Activated CD4-positive, alpha-beta T cell treated with anti-CD3 and anti-CD28 coated beads for 36 hours (primary cell): ENCODE results near the gene PLD1. TPM values are rescaled to one million over a fixed set of nuclear protein-coding genes. Genes with fewer than 3 reads are reported as not detected.

Source experiments
- ATAC-seq: fragments of 200-7000 bp; cut with Tn5 transposase; one replicate; pipeline ENCODE4 v1.10.0; 2021; ENCODE audit warnings: mild to moderate bottlenecking, moderate library complexity
- CTCF ChIA-PET: fragments of 350-600 bp; sonication (Branson Sonifier 250); formaldehyde crosslinking; loops from one replicate; lab custom pipeline; 2021; ENCODE audit warnings: antibody characterized with exemption; lab: Charles Lee
- POLR2A ChIA-PET: fragments of 350-600 bp; sonication (Branson Sonifier 250); formaldehyde crosslinking; loops from one replicate; lab custom pipeline; 2021; ENCODE audit warnings: antibody characterized with exemption, inconsistent platforms; lab: Charles Lee
- DNase-seq: peaks from one replicate; pipeline ENCODE4 v3.0.0-alpha.2; 2020
- H3K27ac Mint-ChIP-seq: one replicate; pipeline ENCODE4 v1.8.0; 2021; ENCODE audit warnings: mixed read lengths
- H3K27me3 Mint-ChIP-seq: one replicate; pipeline ENCODE4 v1.8.0; 2021; ENCODE audit warnings: mixed read lengths
- H3K36me3 Mint-ChIP-seq: one replicate; pipeline ENCODE4 v1.8.0; 2021; ENCODE audit warnings: low read depth, mixed read lengths
- H3K4me1 Mint-ChIP-seq: one replicate; pipeline ENCODE4 v1.8.0; 2021; ENCODE audit warnings: mixed read lengths
- H3K4me3 Mint-ChIP-seq: one replicate; pipeline ENCODE4 v1.8.0; 2021; ENCODE audit warnings: mild to moderate bottlenecking, moderate library complexity, mixed read lengths
- H3K9me3 Mint-ChIP-seq: one replicate; pipeline ENCODE4 v1.8.0; 2021; ENCODE audit warnings: low read depth, mixed read lengths
- intact Hi-C, 2 experiments: fragments of 100-400 bp; cut with DNase I in 1 of 2; cut with micrococcal nuclease in 1 of 2; formaldehyde crosslinking; loops; one replicate each; pipeline versions ENCODE4 v1.14.2 to v1.15.1; 2022 to 2024; cut with DNase I, micrococcal nuclease
- total RNA-seq, 2 experiments: library from RNA; stranded (reverse); gene quantifications; one replicate each; pipeline ENCODE4 v1.2.3, GENCODE V29; 2021

PLD1 gene
- total RNA-seq, 2 experiments from 2014 or later: 1.1 to 1.2 TPM

GRCh38 chr3:171733561-171733960 is 76.7 kb downstream of the PLD1 start:
- H3K9me3 Mint-ChIP-seq: no peaks in the 10 kb centered on the region
- H3K4me1 Mint-ChIP-seq: no peaks in the 10 kb centered on the region
- ChIA-PET POLR2A (no interaction called here), CTCF (interaction anchor here (0.6 to 0.9 kb wide), 2 partner anchors 39 to 173 kb away, joined by 4 to 5 read pairs; no protein-coding TSS in a partner anchor)
- DNase-seq (no peak), ATAC-seq (no peak)
- H3K27ac Mint-ChIP-seq: no peak overlapping the region
- no peak overlapping the region for H3K4me3 Mint-ChIP-seq
- intact Hi-C loops: no loop called here
- H3K36me3 Mint-ChIP-seq: no peaks in the 10 kb centered on the region
- H3K27me3 Mint-ChIP-seq: no peaks in the 10 kb centered on the region

GRCh38 chr3:171732756-171733155 is 77.5 kb downstream of the PLD1 start:
- no peak overlapping the region for H3K4me3 Mint-ChIP-seq
- ATAC-seq (no peak), DNase-seq (no peak)
- intact Hi-C loops: no loop called here
- no peaks in the 10 kb centered on the region for H3K27me3 Mint-ChIP-seq
- no peak overlapping the region for H3K27ac Mint-ChIP-seq
- no peaks in the 10 kb centered on the region for H3K36me3 Mint-ChIP-seq
- H3K4me1 Mint-ChIP-seq: no peaks in the 10 kb centered on the region
- no peaks in the 10 kb centered on the region for H3K9me3 Mint-ChIP-seq
- POLR2A ChIA-PET: interaction anchor here (0.6 kb wide), 1 partner anchor 10 kb away, joined by 3 read pairs; no protein-coding TSS in a partner anchor
- CTCF ChIA-PET: interaction anchor here (0.6 to 0.9 kb wide), 2 partner anchors 40 to 173 kb away, joined by 4 to 5 read pairs; no protein-coding TSS in a partner anchor

- POLR2A ChIA-PET: no interaction called here
These were observed 78.6 kb downstream of the PLD1 start for GRCh38 chr3:171731691-171732090.

GRCh38 chr3:171729452-171730334 is 80.6 kb downstream of the PLD1 start:
- CTCF ChIA-PET: interaction anchor here (1.1 kb wide), 1 partner anchor 42 kb away, joined by 3 read pairs; no protein-coding TSS in a partner anchor
- no peaks in the 10 kb centered on the region for H3K4me1 Mint-ChIP-seq
- POLR2A ChIA-PET: interaction anchor here (0.6 kb wide), 2 partner anchors 27 to 460 kb away, joined by 3 to 4 read pairs; no protein-coding TSS in a partner anchor
- H3K27me3 Mint-ChIP-seq: peaks cover 2% of the 10 kb centered on the region
- DNase-seq (no peak), ATAC-seq (no peak)
- H3K36me3 Mint-ChIP-seq: no peaks in the 10 kb centered on the region
- no peak overlapping the region for H3K4me3 Mint-ChIP-seq
- H3K27ac Mint-ChIP-seq: no peak overlapping the region
- no peaks in the 10 kb centered on the region for H3K9me3 Mint-ChIP-seq
- intact Hi-C loops: no loop called here

More at GRCh38 chr3:171731691-171732090, 78.6 kb downstream of the PLD1 start:
- ATAC-seq: no peak
- Mint-ChIP-seq H3K27ac (no peak overlapping the region), H3K36me3 (no peaks in the 10 kb centered on the region), H3K9me3 (no peaks in the 10 kb centered on the region), H3K27me3 (no peaks in the 10 kb centered on the region), H3K4me3 (no peak overlapping the region), H3K4me1 (no peaks in the 10 kb centered on the region)
- DNase-seq: no peak
- intact Hi-C loops: no loop called here
- CTCF ChIA-PET: no interaction called here

GRCh38 chr3:171727288-171727687 is 83.0 kb downstream of the PLD1 start:
- ATAC-seq (no peak), DNase-seq (no peak)
- CTCF ChIA-PET: no interaction called here
- Mint-ChIP-seq H3K27ac (no peak overlapping the region), H3K4me3 (no peak overlapping the region), H3K27me3 (peaks cover 6% of the 10 kb centered on the region), H3K36me3 (no peaks in the 10 kb centered on the region), H3K9me3 (no peaks in the 10 kb centered on the region), H3K4me1 (no peaks in the 10 kb centered on the region)
- intact Hi-C loops: no loop called here
- POLR2A ChIA-PET: no interaction called here

GRCh38 chr3:171718493-171719185 is 91.6 kb downstream of the PLD1 start:
- DNase-seq: no peak
- H3K9me3 Mint-ChIP-seq: peaks cover 5% of the 10 kb centered on the region
- peaks cover 18% of the 10 kb centered on the region for H3K27me3 Mint-ChIP-seq
- POLR2A ChIA-PET: interaction anchor here (0.6 kb wide), 1 partner anchor 41 kb away, joined by 3 read pairs; no protein-coding TSS in a partner anchor
- intact Hi-C loops: no loop called here
- CTCF ChIA-PET: no interaction called here
- ATAC-seq: no peak
- no peaks in the 10 kb centered on the region for H3K4me1 Mint-ChIP-seq
- no peak overlapping the region for H3K27ac Mint-ChIP-seq
- no peaks in the 10 kb centered on the region for H3K36me3 Mint-ChIP-seq
- no peak overlapping the region for H3K4me3 Mint-ChIP-seq

- H3K27ac Mint-ChIP-seq: no peak overlapping the region
- no peak overlapping the region for H3K4me3 Mint-ChIP-seq
- H3K9me3 Mint-ChIP-seq: peaks cover 5% of the 10 kb centered on the region
- ChIA-PET CTCF (no interaction called here), POLR2A (no interaction called here)
- no peaks in the 10 kb centered on the region for H3K36me3 Mint-ChIP-seq
- intact Hi-C loops: no loop called here
- ATAC-seq: no peak
- no peaks in the 10 kb centered on the region for H3K4me1 Mint-ChIP-seq
- peaks cover 11% of the 10 kb centered on the region for H3K27me3 Mint-ChIP-seq
- no peak for DNase-seq
These were observed 95.1 kb downstream of the PLD1 start for GRCh38 chr3:171715155-171715554.

GRCh38 chr3:171712171-171712938 is 97.9 kb downstream of the PLD1 start:
- H3K27ac Mint-ChIP-seq: no peak overlapping the region
- no peaks in the 10 kb centered on the region for H3K4me1 Mint-ChIP-seq
- H3K36me3 Mint-ChIP-seq: no peaks in the 10 kb centered on the region
- no peaks in the 10 kb centered on the region for H3K27me3 Mint-ChIP-seq
- intact Hi-C loops: no loop called here
- POLR2A ChIA-PET: no interaction called here
- H3K9me3 Mint-ChIP-seq: peaks cover 5% of the 10 kb centered on the region
- CTCF ChIA-PET: interaction anchor here (1.2 kb wide), 1 partner anchor 60 kb away, joined by 3 read pairs; no protein-coding TSS in a partner anchor
- no peak for ATAC-seq
- no peak for DNase-seq
- H3K4me3 Mint-ChIP-seq: no peak overlapping the region

- DNase-seq: no peak
- CTCF ChIA-PET: interaction anchor here (1.2 kb wide), 1 partner anchor 61 kb away, joined by 3 read pairs; no protein-coding TSS in a partner anchor
- ATAC-seq: no peak
- intact Hi-C loops: no loop called here
- Mint-ChIP-seq H3K36me3 (no peaks in the 10 kb centered on the region), H3K27ac (no peak overlapping the region), H3K4me1 (no peaks in the 10 kb centered on the region), H3K9me3 (peaks cover 5% of the 10 kb centered on the region), H3K27me3 (no peaks in the 10 kb centered on the region), H3K4me3 (no peak overlapping the region)
- POLR2A ChIA-PET: no interaction called here
These were observed 98.7 kb downstream of the PLD1 start for GRCh38 chr3:171711461-171712170.

GRCh38 chr3:171710359-171710758 is 99.9 kb downstream of the PLD1 start:
- intact Hi-C loops: no loop called here
- Mint-ChIP-seq H3K4me1 (no peaks in the 10 kb centered on the region), H3K36me3 (no peaks in the 10 kb centered on the region), H3K9me3 (peaks cover 3% of the 10 kb centered on the region), H3K27me3 (no peaks in the 10 kb centered on the region), H3K4me3 (no peak overlapping the region), H3K27ac (no peak overlapping the region)
- DNase-seq (no peak), ATAC-seq (no peak)
- ChIA-PET POLR2A (no interaction called here), CTCF (interaction anchor here (0.7 to 1.3 kb wide), 3 partner anchors 144 to 559 kb away, joined by 3 to 5 read pairs (median 3); no protein-coding TSS in a partner anchor)
